Measurements from ENCODE around the gene LIN7C. TPM values are rescaled to one million over a fixed set of nuclear protein-coding genes. Genes with fewer than 3 reads are reported as not detected.
"Not testable (repeated sequence)": the region's sequence is repeated elsewhere in the genome, so short reads cannot be mapped to it uniquely, and the experiment has no call there.

Gene LIN7C
- total RNA-seq, 1 experiment from 2014 or later = 26.6 TPM

DNA sequence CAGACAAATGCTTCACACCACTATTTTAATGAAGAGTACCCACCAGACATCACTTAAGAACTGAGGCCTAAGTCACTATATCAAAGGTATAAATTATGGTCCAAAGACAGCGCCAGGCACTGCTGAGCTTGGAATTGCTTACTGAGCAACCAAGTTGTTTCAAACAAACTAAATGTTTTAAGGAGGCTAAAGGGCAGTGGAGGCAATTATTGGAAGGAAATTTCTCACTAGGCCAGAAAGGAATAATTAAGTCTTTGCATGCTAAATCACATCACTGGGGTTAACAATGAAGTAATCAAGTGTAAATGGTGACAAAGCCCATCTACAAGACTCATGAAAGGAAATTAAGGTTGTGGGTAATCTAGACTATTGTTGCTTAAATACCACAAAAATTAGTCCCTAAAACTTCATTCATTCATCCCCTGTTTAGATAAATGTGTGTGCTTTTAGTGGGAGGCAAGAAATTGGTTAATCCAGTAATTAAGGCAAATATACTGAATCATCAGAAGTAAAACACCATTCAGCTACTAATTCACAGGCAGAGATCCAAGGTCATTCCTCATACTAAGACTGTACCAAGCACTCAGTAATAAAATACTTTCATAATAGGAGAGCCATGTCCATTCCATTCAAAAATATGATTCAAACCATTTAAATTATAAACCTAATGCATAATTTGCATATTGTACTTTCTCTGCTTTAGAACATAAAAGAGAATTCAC, 55.2 kb downstream of the LIN7C start:
- Histone ChIP-seq H4K20me1 (ENCODE audit: low read length) (no peaks in the 10 kb centered on the region), H3K27me3 (ENCODE audit: low read length) (no peaks in the 10 kb centered on the region), H3K9me2 (replicated peaks; ENCODE audit: low read length) (no peaks in the 10 kb centered on the region), H2AFZ (ENCODE audit: low read length) (no peak overlapping the region), H3K4me3 (ENCODE audit: low read length) (no peak overlapping the region), H3F3A (ENCODE audit: low read length, unreplicated experiment) (peaks cover 6% of the 10 kb centered on the region), H3K9me3 (ENCODE audit: low read length) (no peaks in the 10 kb centered on the region), H3K4me1 (ENCODE audit: insufficient read depth, low read length) (peaks cover 44% of the 10 kb centered on the region), H3K36me3 (ENCODE audit: low read depth, low read length) (no peaks in the 10 kb centered on the region), H3K79me2 (ENCODE audit: low read length) (peaks cover 54% of the 10 kb centered on the region), H3K4me2 (ENCODE audit: low read length) (no peak overlapping the region), H3K9ac (ENCODE audit: low read length) (no peak overlapping the region), H3K27ac (ENCODE audit: low read length) (no peak overlapping the region)
- DNase-seq (no peak), ATAC-seq (peak; percentile 18; the same call in 1 of the 2 replicates)
- intact Hi-C loops (cut with micrococcal nuclease) = no loop called here
- no peak for TF ChIP-seq CTCF (conservative IDR thresholded peaks at IDR 0.05; ENCODE audit: low read depth, low read length)
- no peak for TF ChIP-seq EZH2 (IDR thresholded peaks at IDR 0.05; ENCODE audit: low read length, unreplicated experiment)
- no peak for TF ChIP-seq EZH2phosphoT487 (IDR thresholded peaks at IDR 0.05; ENCODE audit: borderline replicate concordance, low read length)
- ChIA-PET CTCF (no interaction called here), POLR2A (ENCODE audit: unreplicated experiment) (no interaction called here)
- no TSS peak for BruUV-seq (replicated peaks)

- H3K9me3 ChIP-seq (ENCODE audit: low read length); H3K9me2 ChIP-seq (replicated peaks; ENCODE audit: low read length); H3F3A ChIP-seq (ENCODE audit: low read length, unreplicated experiment); H2AFZ ChIP-seq (ENCODE audit: low read length); H3K4me2 ChIP-seq (ENCODE audit: low read length); H3K36me3 ChIP-seq (ENCODE audit: low read depth, low read length); H4K20me1 ChIP-seq (ENCODE audit: low read length); intact Hi-C loops (cut with micrococcal nuclease); H3K27ac ChIP-seq (ENCODE audit: low read length); H3K4me3 ChIP-seq (ENCODE audit: low read length); DNase-seq; POLR2A ChIA-PET (ENCODE audit: unreplicated experiment); ATAC-seq; H3K9ac ChIP-seq (ENCODE audit: low read length); CTCF ChIA-PET; BruUV-seq (replicated peaks); H3K27me3 ChIP-seq (ENCODE audit: low read length): not testable (repeated sequence)
- Histone ChIP-seq H3K79me2 (ENCODE audit: low read length) (peaks cover 50% of the 10 kb centered on the region), H3K4me1 (ENCODE audit: insufficient read depth, low read length) (peaks cover 21% of the 10 kb centered on the region)
These were observed 58.4 kb downstream of the LIN7C start for GRCh38 chr11:27448184-27448540.

- H3K9ac ChIP-seq (ENCODE audit: low read length) = no peak overlapping the region
- H3K36me3 ChIP-seq (ENCODE audit: low read depth, low read length) = no peaks in the 10 kb centered on the region
- intact Hi-C loops (cut with micrococcal nuclease) = no loop called here
- H2AFZ ChIP-seq (ENCODE audit: low read length) = no peak overlapping the region
- H3F3A ChIP-seq (ENCODE audit: low read length, unreplicated experiment) = no peaks in the 10 kb centered on the region
- peak; percentile 24 for ATAC-seq
- H3K79me2 ChIP-seq (ENCODE audit: low read length) = peaks cover 52% of the 10 kb centered on the region
- POLR2A ChIA-PET (ENCODE audit: unreplicated experiment) = no interaction called here
- H3K4me3 ChIP-seq (ENCODE audit: low read length) = no peak overlapping the region
- H3K9me3 ChIP-seq (ENCODE audit: low read length) = no peaks in the 10 kb centered on the region
- peak; percentile 69 for DNase-seq
- peaks cover 21% of the 10 kb centered on the region for H3K4me1 ChIP-seq (ENCODE audit: insufficient read depth, low read length)
- H3K9me2 ChIP-seq (replicated peaks; ENCODE audit: low read length) = no peaks in the 10 kb centered on the region
- BruUV-seq (replicated peaks) = no TSS peak
- H3K27me3 ChIP-seq (ENCODE audit: low read length) = no peaks in the 10 kb centered on the region
- no peak overlapping the region for H3K27ac ChIP-seq (ENCODE audit: low read length)
- CTCF ChIA-PET = no interaction called here
- H3K4me2 ChIP-seq (ENCODE audit: low read length) = no peak overlapping the region
- no peaks in the 10 kb centered on the region for H4K20me1 ChIP-seq (ENCODE audit: low read length)
- TF ChIP-seq EZH2 (IDR thresholded peaks at IDR 0.05; ENCODE audit: low read length, unreplicated experiment) = no peak
- TF ChIP-seq EZH2phosphoT487 (IDR thresholded peaks at IDR 0.05; ENCODE audit: borderline replicate concordance, low read length) = no peak
- TF ChIP-seq CTCF (conservative IDR thresholded peaks at IDR 0.05; ENCODE audit: low read depth, low read length) = no peak
These were observed 59.0 kb downstream of the LIN7C start for GRCh38 chr11:27447288-27448183.
